HepG2 (cell line): Measurements from ENCODE around the gene TIMP3. TPM values are rescaled to one million over a fixed set of nuclear protein-coding genes. Genes with fewer than 3 reads are reported as not detected.

Experiments used
- ATAC-seq: fragments of 200-7000 bp; cut with Tn5 transposase; 3 replicates; pipeline ENCODE4 v1.9.1; 2020; ENCODE audit warnings: mild to moderate bottlenecking, moderate library complexity
- BruUV-seq: library from RNA; stranded (reverse); fragments of 400-500 nt; replicated peaks from 2 replicates; lab custom pipeline; 2021; lab: Mats Ljungman, UMichigan
- CTCF ChIA-PET: fragments of 300-600 bp; formaldehyde crosslinking; extraction: SDS; loops from one replicate; lab custom pipeline; 2021; ENCODE audit warnings: low total read pairs, inconsistent platforms, low intra/inter-chr PET ratio; lab: Yijun Ruan, JAX
- POLR2A ChIA-PET: fragments of 350-600 bp; sonication (Branson Sonifier 250); formaldehyde crosslinking; loops from one replicate; lab custom pipeline; 2020; ENCODE audit warnings: antibody characterized with exemption, inconsistent platforms; lab: Yijun Ruan, JAX
- DNase-seq: peaks from one replicate; pipeline ENCODE4 v3.0.0-alpha.2; 2015; ENCODE audit warnings: low spot score
- FAIRE-seq: peaks from 3 replicates; lab custom pipeline; 2011; peaks lifted over from hg19 to GRCh38; lab: Jason Lieb, UNC
- H2AFZ ChIP-seq: one replicate; pipeline ENCODE4 v1.6.1; 2011; ENCODE audit warnings: low read length, inconsistent platforms
- H3K27ac ChIP-seq: fragments of 300-600 bp; 3 replicates; pipeline ENCODE4 v1.8.0; 2011; ENCODE audit warnings: mixed run types, mild to moderate bottlenecking, mixed read lengths, low read length, inconsistent platforms; ENCODE audit not compliant: insufficient read depth; ENCODE audit errors: extremely low read length
- H3K27me3 ChIP-seq, 2 experiments: fragments of 200-600 bp in 1 of 2; 2 replicates in 1 of 2; 3 replicates in 1 of 2; pipeline versions ENCODE4 v1.6.0 to v1.8.0; 2011; ENCODE audit warnings: low read length in 2 of 2, mild to moderate bottlenecking in 2 of 2, moderate library complexity in 2 of 2, inconsistent platforms in 1 of 2; ENCODE audit not compliant: insufficient read depth in 2 of 2, control insufficient read depth in 1 of 2
- H3K36me3 ChIP-seq, 2 experiments: fragments of 200-600 bp in 1 of 2; replicated peaks in 1 of 2; 2 replicates in 1 of 2; 3 replicates in 1 of 2; pipeline versions ENCODE4 v1.5.1 to v1.8.0; 2011; ENCODE audit warnings: low read length in 2 of 2, inconsistent platforms in 1 of 2; ENCODE audit not compliant: insufficient read depth in 2 of 2, control insufficient read depth in 1 of 2
- H3K4me1 ChIP-seq: 2 replicates; pipeline ENCODE4 v1.5.1; 2012; ENCODE audit warnings: low read length, inconsistent platforms; ENCODE audit not compliant: insufficient read depth
- H3K4me2 ChIP-seq: 2 replicates; pipeline ENCODE4 v1.6.0; 2011; ENCODE audit warnings: low read depth, low read length, inconsistent platforms
- H3K4me3 ChIP-seq, 3 experiments: fragments of 200-600 bp in 1 of 3; sonication (generic), shearing (Covaris generic) in 1 of 3; replicated peaks in 1 of 3; 2 replicates each; pipeline ENCODE4 v1.5.1; 2011 to 2016; ENCODE audit warnings: low read length in 3 of 3, inconsistent platforms in 2 of 3, low read depth in 2 of 3, mild to moderate bottlenecking in 2 of 3, control low read depth in 1 of 3, mixed read lengths in 1 of 3; ENCODE audit not compliant: insufficient read depth in 1 of 3
- H3K79me2 ChIP-seq: one replicate; pipeline ENCODE4 v1.6.1; 2011; ENCODE audit warnings: low read length, inconsistent platforms; ENCODE audit not compliant: insufficient read depth
- H3K9ac ChIP-seq: 2 replicates; pipeline ENCODE4 v1.6.0; 2011; ENCODE audit warnings: mild to moderate bottlenecking, low read depth, low read length, inconsistent platforms; ENCODE audit not compliant: insufficient read depth
- H3K9me3 ChIP-seq: 2 replicates; pipeline ENCODE4 v1.5.1; 2012; ENCODE audit warnings: mild to moderate bottlenecking, low read length
- H4K20me1 ChIP-seq: 2 replicates; pipeline ENCODE4 v1.6.0; 2011; ENCODE audit warnings: inconsistent platforms, mild to moderate bottlenecking, low read length, moderate library complexity; ENCODE audit not compliant: insufficient read depth
- AKNA ChIP-seq: sonication (generic); formaldehyde crosslinking; IDR thresholded peaks from 2 replicates; pipeline ENCODE4 v1.4.0; 2020; ENCODE audit warnings: missing genetic modification reagents, borderline replicate concordance
- KLF16 ChIP-seq, 2 experiments: sonication (generic) in 1 of 2; formaldehyde crosslinking in 1 of 2; IDR thresholded peaks; 2 replicates each; pipeline versions ENCODE4 v1.6.1 to v1.8.0; 2016 to 2023; ENCODE audit warnings: missing genetic modification reagents in 2 of 2, missing compliant biosample characterization in 1 of 2
- ZNF337 ChIP-seq: sonication (generic); formaldehyde crosslinking; IDR thresholded peaks from 2 replicates; pipeline ENCODE4 v1.5.1; 2020; ENCODE audit warnings: missing genetic modification reagents, low read depth, mild to moderate bottlenecking, borderline replicate concordance
- ZNF512 ChIP-seq: sonication (generic); formaldehyde crosslinking; IDR thresholded peaks from 2 replicates; pipeline ENCODE4 v1.4.0; 2020; ENCODE audit warnings: mild to moderate bottlenecking, missing genetic modification reagents
- ZNF552 ChIP-seq: sonication (generic); formaldehyde crosslinking; IDR thresholded peaks from 2 replicates; pipeline ENCODE4 v1.9.0; 2022; ENCODE audit warnings: missing genetic modification reagents, mild to moderate bottlenecking, borderline replicate concordance
- WGBS: methylation state at CpG from one replicate; pipeline ENCODE4 v1.1.6; 2017; ENCODE audit warnings: low lambda C conversion rate; 5-methylcytosine and 5-hydroxymethylcytosine counted together
- in situ Hi-C: cut with HindIII; loops from 2 replicates; pipeline ENCODE4 v1.10.0; 2017; ENCODE audit warnings: low pct_unique_long_range_greater_than_20kb; ENCODE audit not compliant: extremely low pct_ligation_motif_present
- intact Hi-C: fragments of 100-400 bp; cut with micrococcal nuclease; formaldehyde crosslinking; loops from one replicate; pipeline ENCODE4 v1.10.0; 2022; ENCODE audit not compliant: unreplicated experiment
- polyA plus RNA-seq, 8 experiments: library from polyadenylated mRNA; depleted of rRNA in 3 of 8; stranded (reverse) in 7 of 8; unstranded in 1 of 8; fragments of >200 nt; fragmentation: Illumina TruSeq in 4 of 8; extraction: Trizol in 4 of 8; gene quantifications; 2 replicates each; pipeline versions ENCODE4 v1.2.1 to v1.2.3, GENCODE V29; 2011 to 2016; ENCODE audit warnings: low read depth in 4 of 8, missing spikeins in 1 of 8, mixed read lengths in 1 of 8; ENCODE audit not compliant: insufficient read depth in 1 of 8
- total RNA-seq, 5 experiments: library from RNA; depleted of rRNA; stranded (reverse); fragments of >200 nt; fragmentation: Illumina TruSeq; extraction: Trizol; gene quantifications; 2 replicates each; pipeline ENCODE4 v1.2.3, GENCODE V29; 2016; ENCODE audit warnings: low read depth in 1 of 5
- TF ChIP-seq, protein P1 (sequence below): sonication (generic); formaldehyde crosslinking; IDR thresholded peaks from 2 replicates; pipeline ENCODE4 v1.5.0; 2020; ENCODE audit warnings: missing genetic modification reagents, mild to moderate bottlenecking, borderline replicate concordance
- TF ChIP-seq, protein P2 (sequence below): sonication (generic); formaldehyde crosslinking; IDR thresholded peaks from 2 replicates; pipeline ENCODE4 v1.4.0; 2020; ENCODE audit warnings: missing genetic modification reagents, mild to moderate bottlenecking, borderline replicate concordance
- TF ChIP-seq, protein P3 (sequence below): sonication (generic); formaldehyde crosslinking; IDR thresholded peaks from 2 replicates; pipeline ENCODE4 v1.4.0; 2020; ENCODE audit warnings: mild to moderate bottlenecking, low read depth, missing genetic modification reagents

The TIMP3 gene
- total and polyA plus RNA-seq, 2 of the 13 experiments (the other 11 are each of a cell fraction or from before 2014, with no cell fraction given): 57.3 to 86.6 TPM

GRCh38 chr22:32796865-32797573 lies 4.5 kb upstream of the TIMP3 start:
- no peak overlapping the region for H3K4me3 ChIP-seq
- no peak overlapping the region for H3K27ac ChIP-seq
- POLR2A ChIA-PET: interaction anchor here (0.8 to 6.8 kb wide), 9 partner anchors 9 to 265 kb away, joined by 3 to 108 read pairs (median 10); no protein-coding TSS in a partner anchor
- DNase-seq (peak; percentile 44), ATAC-seq (peak; percentile 76), FAIRE-seq (peak; percentile 82)
- H3K79me2 ChIP-seq: peaks cover under 1% of the 10 kb centered on the region
- H2AFZ ChIP-seq: no peak overlapping the region
- H3K36me3 ChIP-seq: no peaks in the 10 kb centered on the region
- intact Hi-C loops: loop anchor here (1.0 to 5.0 kb wide), 3 partner anchors 115 to 268 kb away; no protein-coding TSS in a partner anchor
- no peaks in the 10 kb centered on the region for H3K27me3 ChIP-seq
- in situ Hi-C loops: loop anchor here (5.0 kb wide), 2 partner anchors 135 to 270 kb away; no protein-coding TSS in a partner anchor
- no peak overlapping the region for H3K4me2 ChIP-seq
- H3K4me1 ChIP-seq: peaks cover 62% of the 10 kb centered on the region
- WGBS: 53% methylated on average over 9 of the region's 17 CpGs
- H3K9ac ChIP-seq: no peak overlapping the region
- no peaks in the 10 kb centered on the region for H4K20me1 ChIP-seq
- CTCF ChIA-PET: interaction anchor here (1.7 to 4.0 kb wide), 3 partner anchors 21 to 268 kb away, joined by 11 to 51 read pairs (median 14); no protein-coding TSS in a partner anchor
- no TSS peak for BruUV-seq
- H3K9me3 ChIP-seq: no peaks in the 10 kb centered on the region
- no peak for TF ChIP-seq ZNF512 (CRISPR knock-in tag)
- TF ChIP-seq ZNF337 (CRISPR knock-in tag): no peak
- TF ChIP-seq KLF16 (CRISPR knock-in tag; IDR thresholded peaks at IDR 0.05): 0 out of 4 replicates have a peak, but pooled peaks of 1 of the 2 experiments have one; percentile 24
- TF ChIP-seq, protein P1, sequence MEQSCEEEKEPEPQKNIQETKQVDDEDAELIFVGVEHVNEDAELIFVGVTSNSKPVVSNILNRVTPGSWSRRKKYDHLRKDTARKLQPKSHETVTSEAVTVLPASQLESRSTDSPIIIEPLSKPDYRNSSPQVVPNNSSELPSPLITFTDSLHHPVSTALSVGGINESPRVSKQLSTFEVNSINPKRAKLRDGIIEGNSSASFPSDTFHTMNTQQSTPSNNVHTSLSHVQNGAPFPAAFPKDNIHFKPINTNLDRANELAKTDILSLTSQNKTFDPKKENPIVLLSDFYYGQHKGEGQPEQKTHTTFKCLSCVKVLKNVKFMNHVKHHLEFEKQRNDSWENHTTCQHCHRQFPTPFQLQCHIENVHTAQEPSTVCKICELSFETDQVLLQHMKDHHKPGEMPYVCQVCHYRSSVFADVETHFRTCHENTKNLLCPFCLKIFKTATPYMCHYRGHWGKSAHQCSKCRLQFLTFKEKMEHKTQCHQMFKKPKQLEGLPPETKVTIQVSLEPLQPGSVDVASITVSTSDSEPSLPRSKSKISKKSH (CRISPR knock-in tag): peak; percentile 69; the same call in 1 of the 2 replicates
- TF ChIP-seq AKNA (CRISPR knock-in tag): no peak
- no peak for TF ChIP-seq ZNF552 (CRISPR knock-in tag)
- TF ChIP-seq, protein P2, sequence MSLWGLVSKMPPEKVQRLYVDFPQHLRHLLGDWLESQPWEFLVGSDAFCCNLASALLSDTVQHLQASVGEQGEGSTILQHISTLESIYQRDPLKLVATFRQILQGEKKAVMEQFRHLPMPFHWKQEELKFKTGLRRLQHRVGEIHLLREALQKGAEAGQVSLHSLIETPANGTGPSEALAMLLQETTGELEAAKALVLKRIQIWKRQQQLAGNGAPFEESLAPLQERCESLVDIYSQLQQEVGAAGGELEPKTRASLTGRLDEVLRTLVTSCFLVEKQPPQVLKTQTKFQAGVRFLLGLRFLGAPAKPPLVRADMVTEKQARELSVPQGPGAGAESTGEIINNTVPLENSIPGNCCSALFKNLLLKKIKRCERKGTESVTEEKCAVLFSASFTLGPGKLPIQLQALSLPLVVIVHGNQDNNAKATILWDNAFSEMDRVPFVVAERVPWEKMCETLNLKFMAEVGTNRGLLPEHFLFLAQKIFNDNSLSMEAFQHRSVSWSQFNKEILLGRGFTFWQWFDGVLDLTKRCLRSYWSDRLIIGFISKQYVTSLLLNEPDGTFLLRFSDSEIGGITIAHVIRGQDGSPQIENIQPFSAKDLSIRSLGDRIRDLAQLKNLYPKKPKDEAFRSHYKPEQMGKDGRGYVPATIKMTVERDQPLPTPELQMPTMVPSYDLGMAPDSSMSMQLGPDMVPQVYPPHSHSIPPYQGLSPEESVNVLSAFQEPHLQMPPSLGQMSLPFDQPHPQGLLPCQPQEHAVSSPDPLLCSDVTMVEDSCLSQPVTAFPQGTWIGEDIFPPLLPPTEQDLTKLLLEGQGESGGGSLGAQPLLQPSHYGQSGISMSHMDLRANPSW (CRISPR knock-in tag): no peak
- TF ChIP-seq, protein P3, sequence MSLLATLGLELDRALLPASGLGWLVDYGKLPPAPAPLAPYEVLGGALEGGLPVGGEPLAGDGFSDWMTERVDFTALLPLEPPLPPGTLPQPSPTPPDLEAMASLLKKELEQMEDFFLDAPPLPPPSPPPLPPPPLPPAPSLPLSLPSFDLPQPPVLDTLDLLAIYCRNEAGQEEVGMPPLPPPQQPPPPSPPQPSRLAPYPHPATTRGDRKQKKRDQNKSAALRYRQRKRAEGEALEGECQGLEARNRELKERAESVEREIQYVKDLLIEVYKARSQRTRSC (CRISPR knock-in tag): no peak
